Sigmoid colon (tissue), 7 donors: ENCODE data around the gene ABCA13. TPM values are rescaled to one million over a fixed set of nuclear protein-coding genes. Genes with fewer than 3 reads are reported as not detected.

ENCODE experiments used
- DNase-seq: peaks from one replicate; pipeline ENCODE4 v3.0.0-alpha.2; 2019
- H3K27ac ChIP-seq, 4 donors: fragments of 200-600 bp; sonication (generic); one replicate each; pipeline ENCODE4 v1.5.1; 2016 to 2019; ENCODE audit warnings: mild to moderate bottlenecking in 1 of 4
- H3K27me3 ChIP-seq, 3 donors: fragments of 200-600 bp; sonication (generic); one replicate each; pipeline ENCODE4 v1.5.1; 2019; ENCODE audit warnings: mild to moderate bottlenecking in 1 of 3
- H3K36me3 ChIP-seq, 4 donors: fragments of 200-600 bp; sonication (generic); one replicate each; pipeline ENCODE4 v1.5.1; 2016 to 2019
- H3K4me1 ChIP-seq, 4 donors: fragments of 200-600 bp; sonication (generic); one replicate each; pipeline ENCODE4 v1.5.1; 2017 to 2019
- H3K4me3 ChIP-seq, 4 donors: fragments of 200-600 bp; sonication (generic); one replicate each; pipeline ENCODE4 v1.5.1; 2017 to 2019; ENCODE audit warnings: mild to moderate bottlenecking in 2 of 4, moderate library complexity in 1 of 4
- H3K9me3 ChIP-seq, 4 donors: fragments of 200-600 bp in 3 of 4; sonication (generic) in 3 of 4; one replicate each; pipeline versions ENCODE4 v1.5.1 to v1.6.1; 2013 to 2019
- CTCF ChIP-seq, 4 experiments: fragments of 450-650 bp in 3 of 4; fragments of 200-600 bp in 1 of 4; IDR thresholded peaks; one replicate each; pipeline ENCODE4 v1.5.1; 2016 to 2019; ENCODE audit warnings: antibody characterized with exemption in 4 of 4, mild to moderate bottlenecking in 3 of 4, moderate library complexity in 2 of 4
- EP300 ChIP-seq, 4 donors: sonication (generic); formaldehyde crosslinking; IDR thresholded peaks; one replicate each; pipeline ENCODE4 v1.6.1; 2017; ENCODE audit warnings: antibody characterized with exemption in 4 of 4
- POLR2A ChIP-seq, 2 donors: fragments of 450-650 bp; IDR thresholded peaks; one replicate each; pipeline ENCODE4 v1.6.1; 2016; ENCODE audit warnings: antibody characterized with exemption in 2 of 2, mild to moderate bottlenecking in 2 of 2, moderate library complexity in 2 of 2
- POLR2AphosphoS5 ChIP-seq, 4 donors: sonication (generic); formaldehyde crosslinking; IDR thresholded peaks; one replicate each; pipeline ENCODE4 v1.6.1; 2017; ENCODE audit warnings: antibody characterized with exemption in 4 of 4
- WGBS, 2 donors: extraction: QIAGEN DNeasy Blood & Tissue Kit; methylation state at CpG; one replicate each; pipeline ENCODE4 v1.1.7; 2013; 5-methylcytosine and 5-hydroxymethylcytosine counted together
- intact Hi-C: fragments of 100-400 bp; cut with DNase I; formaldehyde crosslinking; loops from one replicate; pipeline ENCODE4 v1.15.1; 2023
- polyA plus RNA-seq, 3 donors: library from polyadenylated mRNA; stranded (reverse); fragments of 200-250 nt; gene quantifications; one replicate each; pipeline ENCODE4 v1.2.3, GENCODE V29; 2013
- total RNA-seq, 4 donors: library from RNA; depleted of rRNA; stranded (reverse); fragments of >200 nt; gene quantifications; one replicate each; pipeline ENCODE4 v1.1.0, GENCODE V29; 2016
- donor health status: healthy with polysubstance abuse.
- donor health status: Bipolar disorder and iron deficiency.
- donor health status: healthy.

The ABCA13 gene
- total and polyA plus RNA-seq, 7 donors = under 0.01 to 0.71 (median 0.14) TPM; not detected in 2

- Histone ChIP-seq H3K9me3 (no peaks in the 10 kb centered on the region), H3K36me3 (no peaks in the 10 kb centered on the region), H3K27ac (no peak overlapping the region), H3K4me3 (no peak overlapping the region), H3K27me3 (no peaks in the 10 kb centered on the region), H3K4me1 (no peaks in the 10 kb centered on the region)
- intact Hi-C loops = no loop called here
- DNase-seq = no peak
- no peak for TF ChIP-seq CTCF (IDR thresholded peaks at IDR 0.05)
- no peak for TF ChIP-seq EP300 (IDR thresholded peaks at IDR 0.05)
- TF ChIP-seq POLR2A (IDR thresholded peaks at IDR 0.05) = no peak
- no peak for TF ChIP-seq POLR2AphosphoS5 (IDR thresholded peaks at IDR 0.05)
- 80 to 88% methylated on average over 3 of the region's 3 CpGs for whole genome bisulfite sequencing, 2 donors
Observed at GRCh38 chr7:48611993-48612392, 440.7 kb downstream of the ABCA13 start.

GRCh38 chr7:48617508-48617907 is 446.2 kb downstream of the ABCA13 start:
- no peaks in the 10 kb centered on the region for H3K36me3 ChIP-seq
- TF ChIP-seq POLR2AphosphoS5 (IDR thresholded peaks at IDR 0.05) = no peak
- TF ChIP-seq EP300 (IDR thresholded peaks at IDR 0.05) = no peak
- no peak for TF ChIP-seq CTCF (IDR thresholded peaks at IDR 0.05)
- TF ChIP-seq POLR2A (IDR thresholded peaks at IDR 0.05) = no peak

GRCh38 chr7:48617993-48618392 is 446.7 kb downstream of the ABCA13 start:
- no peak for DNase-seq
- H3K27me3 ChIP-seq = no peaks in the 10 kb centered on the region
- TF ChIP-seq POLR2A (IDR thresholded peaks at IDR 0.05) (no peak), POLR2AphosphoS5 (IDR thresholded peaks at IDR 0.05) (no peak), EP300 (IDR thresholded peaks at IDR 0.05) (no peak), CTCF (IDR thresholded peaks at IDR 0.05) (no peak)
- H3K36me3 ChIP-seq = no peaks in the 10 kb centered on the region
- H3K4me1 ChIP-seq = no peaks in the 10 kb centered on the region
- H3K9me3 ChIP-seq = no peaks in the 10 kb centered on the region
- H3K4me3 ChIP-seq = no peak overlapping the region
- H3K27ac ChIP-seq = no peak overlapping the region
- WGBS, 2 donors = 82 to 88% methylated on average over 3 of the region's 3 CpGs
- intact Hi-C loops = no loop called here

More at GRCh38 chr7:48617508-48617907, 446.2 kb downstream of the ABCA13 start:
- Histone ChIP-seq H3K4me3 (no peak overlapping the region), H3K4me1 (no peaks in the 10 kb centered on the region), H3K27ac (no peak overlapping the region), H3K9me3 (no peaks in the 10 kb centered on the region), H3K27me3 (no peaks in the 10 kb centered on the region)
- 63 to 70% methylated on average over 7 of the region's 7 CpGs for WGBS, 2 donors
- intact Hi-C loops = no loop called here
- no peak for DNase-seq

GRCh38 chr7:48621076-48621475 is 449.8 kb downstream of the ABCA13 start:
- WGBS, 2 donors = 60 to 69% methylated on average over 4 of the region's 4 CpGs
- no peak for DNase-seq
- no peaks in the 10 kb centered on the region for H3K4me1 ChIP-seq
- peaks cover 0 to 2% (median 0%) of the 10 kb centered on the region in 4 donors for H3K9me3 ChIP-seq
- no peak overlapping the region for H3K27ac ChIP-seq
- no peak overlapping the region for H3K4me3 ChIP-seq
- no peaks in the 10 kb centered on the region for H3K36me3 ChIP-seq
- intact Hi-C loops = no loop called here
- no peak for TF ChIP-seq POLR2AphosphoS5 (IDR thresholded peaks at IDR 0.05)
- no peak for TF ChIP-seq CTCF (IDR thresholded peaks at IDR 0.05)
- no peak for TF ChIP-seq EP300 (IDR thresholded peaks at IDR 0.05)
- no peak for TF ChIP-seq POLR2A (IDR thresholded peaks at IDR 0.05)
- H3K27me3 ChIP-seq = no peaks in the 10 kb centered on the region

GRCh38 chr7:48627164-48627563 is 455.9 kb downstream of the ABCA13 start:
- Histone ChIP-seq H3K27ac (no peak overlapping the region), H3K4me1 (no peaks in the 10 kb centered on the region), H3K27me3 (no peaks in the 10 kb centered on the region), H3K36me3 (no peaks in the 10 kb centered on the region), H3K4me3 (no peak overlapping the region), H3K9me3 (peaks cover 0 to 2% (median 0%) of the 10 kb centered on the region in 4 donors)
- no peak for TF ChIP-seq EP300 (IDR thresholded peaks at IDR 0.05)
- TF ChIP-seq POLR2A (IDR thresholded peaks at IDR 0.05) = no peak
- no peak for TF ChIP-seq CTCF (IDR thresholded peaks at IDR 0.05)
- no peak for TF ChIP-seq POLR2AphosphoS5 (IDR thresholded peaks at IDR 0.05)
- intact Hi-C loops = no loop called here
- 70 to 81% methylated on average over 4 of the region's 4 CpGs for WGBS, 2 donors
- DNase-seq = no peak
